Hematopoietic multipotent progenitor cell treated with erythropoietin and hydrocortisone succinate and interleukin-3 and kit ligand, for 17 days (in vitro differentiated cells): ENCODE measurements around the gene AGR2.
"Not testable (repeated sequence)": the region's sequence is repeated elsewhere in the genome, so short reads cannot be mapped to it uniquely, and the experiment has no call there.

Experiments
- DNase-seq: peaks from one replicate; pipeline ENCODE4 v3.0.0-alpha.2; 2015; ENCODE audit warnings: low spot score

AGR2 gene

DNA sequence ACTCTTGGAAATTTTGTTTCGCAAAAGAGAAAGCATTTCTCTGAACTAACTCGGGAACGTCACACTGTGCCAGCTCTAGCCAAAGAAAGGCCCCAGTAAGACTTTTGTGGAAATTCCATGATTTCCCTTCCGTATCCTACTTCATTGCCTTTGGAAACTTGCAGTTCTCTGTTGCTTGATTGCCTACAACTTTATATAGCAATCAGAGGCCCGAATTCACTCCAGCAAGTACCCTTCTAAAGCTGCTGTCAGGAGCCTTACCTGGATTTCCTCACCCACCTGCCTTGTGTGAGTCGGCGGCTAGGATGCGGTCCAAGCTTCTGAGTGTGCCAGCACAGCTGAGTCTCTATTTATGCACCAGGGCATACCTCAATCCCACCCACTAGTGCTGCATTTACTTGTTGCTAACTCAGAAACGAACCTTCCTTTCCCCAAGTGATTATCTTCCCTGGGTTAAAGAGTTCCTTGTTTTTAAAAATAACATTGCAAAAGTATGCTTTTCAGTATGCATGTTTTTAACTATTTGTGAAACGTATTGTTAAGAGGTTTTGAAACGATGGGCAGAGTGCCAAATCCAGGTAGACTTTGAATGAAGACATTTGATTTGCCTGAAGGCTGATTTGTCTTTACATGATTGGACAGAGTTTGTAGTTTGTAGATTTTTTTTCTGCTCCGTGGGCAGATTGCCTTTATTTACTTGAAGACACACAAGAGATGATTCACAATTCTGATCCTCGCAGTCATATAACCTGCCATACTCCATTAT is at the start of gene AGR2:
TSS of gene AGR2 (minus strand) at position 326 of the 766 bp plus-strand sequence. CDS start 3,203 bp downstream, outside the sequence.
- no peak for DNase-seq

DNA sequence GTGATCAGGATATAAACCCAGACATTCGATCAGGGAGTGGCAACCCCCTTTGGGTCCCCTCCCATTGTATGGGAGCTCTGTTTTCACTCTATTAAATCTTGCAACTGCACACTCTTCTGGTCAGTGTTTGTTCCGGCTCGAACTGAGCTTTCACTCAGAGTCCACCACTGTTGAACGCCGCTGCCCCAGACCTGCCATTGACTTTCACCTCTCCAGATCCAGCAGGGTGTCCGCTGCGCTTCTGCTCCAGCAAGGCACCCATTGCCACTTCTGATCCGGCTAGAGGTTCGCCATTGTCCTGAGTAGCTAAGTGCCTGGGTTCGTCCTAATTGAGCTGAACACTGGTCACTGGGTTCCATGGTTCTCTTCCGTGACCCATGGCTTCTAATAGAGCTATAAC is 48.4 kb upstream of the AGR2 start:
- not testable (repeated sequence) for DNase-seq

DNA sequence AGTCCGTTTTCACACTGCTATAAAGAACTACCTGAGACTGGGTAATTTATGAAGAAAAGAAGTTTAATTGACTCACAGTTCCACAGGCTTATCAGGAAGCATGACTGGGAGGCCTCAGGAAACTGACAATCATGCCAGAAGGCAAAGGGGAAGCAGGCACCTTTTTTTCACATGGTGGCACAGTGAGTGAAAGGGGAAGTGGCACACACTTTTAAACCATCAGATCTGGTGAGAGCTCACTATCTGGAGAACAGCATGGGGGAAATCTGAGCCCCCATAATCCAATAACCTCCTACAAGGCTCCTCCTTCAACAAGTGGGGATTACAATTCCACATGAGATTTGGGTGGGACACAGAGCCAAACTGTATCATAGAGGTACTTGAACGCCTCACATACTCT is 47.0 kb upstream of the AGR2 start:
- no peak for DNase-seq

DNA sequence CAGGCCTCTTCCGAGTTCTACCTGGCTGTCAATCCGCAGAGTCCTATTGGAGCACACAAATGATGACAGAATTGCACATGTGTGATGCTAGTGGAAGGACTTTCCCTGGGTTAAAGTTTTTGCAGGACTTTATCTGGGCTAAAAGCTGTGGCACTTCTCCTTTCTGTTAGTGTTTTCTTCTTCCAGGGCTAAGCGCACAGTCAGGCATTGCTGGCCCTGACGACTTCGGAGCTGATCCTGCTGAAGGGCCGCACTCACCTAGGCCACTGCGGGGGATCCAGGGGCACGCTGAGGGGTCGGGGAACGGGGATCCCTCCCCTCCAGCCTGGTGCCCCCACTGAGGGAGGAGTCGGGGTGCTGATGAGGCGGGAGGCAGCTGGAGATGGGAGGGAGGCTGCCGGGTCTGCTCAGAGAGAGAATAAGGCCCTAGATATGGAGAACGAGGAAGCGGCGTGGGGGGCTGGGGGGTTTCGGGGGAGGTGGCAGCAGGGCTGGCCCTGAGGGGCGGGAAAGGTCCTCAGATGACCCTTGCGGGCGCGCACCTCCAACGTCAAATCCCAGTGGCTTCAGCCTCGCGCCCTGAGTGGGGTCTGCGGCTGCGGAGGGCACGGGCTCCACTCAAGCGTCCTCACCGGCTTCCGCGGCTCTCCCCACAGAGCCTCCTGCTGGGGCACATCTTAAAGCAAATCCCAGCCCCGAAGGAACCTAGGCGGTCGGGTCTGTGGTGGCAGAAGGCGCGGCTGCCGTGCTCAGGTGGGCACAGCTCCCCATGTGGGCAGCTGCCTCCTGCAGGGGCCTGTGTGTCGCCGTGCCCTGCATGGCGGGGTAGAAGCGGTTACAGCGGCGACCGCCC is 46.0 kb upstream of the AGR2 start:
- no peak for DNase-seq

DNA sequence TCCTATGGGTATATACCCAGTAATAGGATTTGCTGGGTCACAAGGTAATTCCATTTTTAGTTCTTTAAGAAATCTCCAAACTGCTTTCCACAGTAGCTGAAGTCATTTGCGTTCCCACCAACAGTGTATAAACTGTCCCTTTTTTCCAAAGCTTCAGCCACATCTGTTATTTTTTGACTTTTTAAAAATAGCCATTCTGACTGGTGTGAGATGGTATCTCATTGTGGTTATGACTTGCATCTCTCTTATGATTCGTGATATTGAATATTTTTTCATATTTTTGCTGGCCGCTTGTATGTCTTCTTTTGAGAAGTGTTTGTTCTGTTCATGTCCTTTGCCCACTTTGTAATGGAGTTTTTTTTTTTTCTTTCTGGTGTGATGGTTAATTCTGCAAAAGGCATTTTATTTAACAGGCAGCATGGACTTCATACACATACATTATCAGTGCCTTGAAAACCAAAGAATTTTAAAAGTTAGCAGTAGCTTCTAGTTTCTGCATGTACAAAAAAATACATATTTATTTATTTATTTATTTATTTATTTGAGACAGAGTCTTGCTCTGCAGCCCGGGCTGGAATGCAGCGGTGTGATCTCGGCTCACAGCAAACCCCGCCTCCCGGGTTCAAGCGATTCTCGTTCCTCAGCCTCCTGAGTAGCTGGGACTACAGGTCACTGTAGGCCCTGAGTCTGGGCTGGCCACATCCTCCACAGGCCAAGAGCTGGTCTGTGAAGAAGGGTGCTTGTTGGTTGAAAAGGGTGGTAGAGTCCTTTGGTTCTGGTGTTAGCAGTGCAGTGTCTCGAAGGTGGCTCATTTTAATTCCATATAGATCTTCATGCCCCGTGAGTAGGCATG is 44.7 kb upstream of the AGR2 start:
- DNase-seq: no peak

DNA sequence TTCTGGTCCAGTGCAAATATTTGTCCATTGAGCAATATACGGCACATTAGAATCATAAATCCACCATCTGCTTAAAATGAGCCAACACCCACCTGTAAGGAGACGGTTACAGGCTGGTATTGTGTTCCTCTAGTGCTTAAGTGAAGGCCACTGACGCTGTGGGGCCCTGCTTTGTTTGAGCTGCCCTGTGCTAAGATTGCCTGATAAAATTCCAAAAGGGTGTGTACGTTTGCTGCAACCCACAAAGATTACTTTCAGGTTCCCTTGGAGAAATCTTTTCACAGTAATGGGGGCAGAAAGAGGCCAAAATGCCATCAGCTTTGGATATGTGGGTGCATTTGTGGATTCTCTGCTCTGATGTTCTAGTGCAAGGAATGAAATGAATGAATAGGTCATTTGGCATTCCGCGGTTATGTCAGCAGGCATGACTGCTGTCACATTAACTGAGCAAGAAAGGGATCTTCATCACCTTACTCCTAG is 42.6 kb upstream of the AGR2 start:
- DNase-seq: no peak

DNA sequence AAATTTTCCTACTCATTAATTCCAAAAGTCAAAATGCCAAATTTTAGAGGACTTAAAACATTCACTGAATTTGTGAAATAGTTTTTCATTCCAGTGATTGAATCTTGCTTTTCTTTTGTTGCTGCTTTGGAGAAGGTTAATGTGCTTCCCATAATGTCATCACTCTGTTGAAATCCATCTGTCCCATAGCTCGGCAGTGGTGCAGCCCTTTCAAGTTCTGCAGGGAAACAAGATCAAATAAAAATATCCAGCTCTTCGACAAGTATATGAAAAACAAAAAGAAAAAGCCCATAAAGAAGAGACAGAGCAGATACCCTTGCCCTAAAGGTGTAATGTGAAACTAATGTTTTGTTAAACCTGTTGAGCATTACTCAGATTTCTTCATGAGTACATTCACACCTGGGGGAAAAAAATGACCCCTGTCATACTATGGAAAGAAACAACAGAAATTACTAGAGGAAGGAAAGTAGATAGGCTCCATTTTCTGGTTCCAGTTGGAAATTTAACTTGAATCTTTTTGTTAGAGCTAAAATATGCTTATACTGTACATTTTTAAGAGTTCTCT is 41.9 kb upstream of the AGR2 start:
- no peak for DNase-seq

DNA sequence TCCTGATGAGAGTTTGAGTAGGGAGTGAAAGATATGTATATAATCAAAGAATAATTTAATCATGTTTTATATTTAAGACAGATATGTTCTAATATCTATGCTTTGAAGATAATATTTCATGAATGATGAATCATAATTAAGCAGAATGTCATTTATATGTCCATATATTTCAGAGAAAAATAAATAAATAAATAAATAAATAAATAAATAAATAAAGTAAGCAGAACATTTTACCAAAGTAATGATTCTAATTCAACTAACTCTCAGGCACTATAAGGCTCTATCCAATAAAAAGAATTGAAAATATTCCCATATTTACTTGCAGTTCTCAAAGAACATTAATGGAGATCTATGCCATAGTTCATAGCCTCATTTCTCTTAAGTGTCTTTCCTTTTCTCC is 40.9 kb upstream of the AGR2 start:
- DNase-seq: no peak

DNA sequence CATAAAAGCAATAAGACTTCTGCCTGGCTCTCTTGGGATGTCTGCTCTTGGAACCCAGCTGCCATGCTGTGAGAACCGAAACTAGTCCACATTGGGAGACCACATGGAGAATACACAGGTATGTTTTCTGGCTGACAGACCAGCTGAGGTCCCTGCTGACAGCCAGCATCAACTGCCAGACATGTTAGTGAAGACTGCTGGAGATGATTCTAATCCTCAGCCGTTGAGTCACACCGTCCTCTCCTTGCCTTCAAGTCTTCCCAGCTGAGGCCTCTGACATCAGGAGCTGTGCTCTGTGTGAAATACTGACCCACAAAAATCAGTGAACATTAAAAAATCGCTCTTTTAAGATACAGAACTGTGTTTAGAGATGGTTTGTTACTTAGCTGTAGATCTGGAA is 36.9 kb upstream of the AGR2 start:
- DNase-seq: no peak

DNA sequence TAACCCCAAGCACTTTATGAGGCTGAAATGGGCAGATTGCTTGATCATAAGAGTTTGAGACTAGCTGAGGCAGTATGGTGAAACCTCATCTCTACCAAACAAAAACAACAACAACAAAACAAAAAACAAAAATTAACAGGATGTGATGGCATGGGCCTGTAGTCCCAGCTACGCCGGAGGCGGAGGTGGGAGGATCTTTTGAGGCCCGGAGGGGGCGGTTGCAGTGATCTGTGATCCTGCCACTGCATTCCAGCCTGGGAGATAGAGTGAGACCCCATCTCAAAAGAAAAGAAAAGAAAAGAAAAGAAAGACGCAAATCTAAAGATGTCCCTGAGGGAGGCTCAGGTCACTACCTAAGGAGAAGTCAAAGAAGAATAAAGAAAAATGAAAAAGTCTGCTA is 35.3 kb upstream of the AGR2 start:
- no peak for DNase-seq

DNA sequence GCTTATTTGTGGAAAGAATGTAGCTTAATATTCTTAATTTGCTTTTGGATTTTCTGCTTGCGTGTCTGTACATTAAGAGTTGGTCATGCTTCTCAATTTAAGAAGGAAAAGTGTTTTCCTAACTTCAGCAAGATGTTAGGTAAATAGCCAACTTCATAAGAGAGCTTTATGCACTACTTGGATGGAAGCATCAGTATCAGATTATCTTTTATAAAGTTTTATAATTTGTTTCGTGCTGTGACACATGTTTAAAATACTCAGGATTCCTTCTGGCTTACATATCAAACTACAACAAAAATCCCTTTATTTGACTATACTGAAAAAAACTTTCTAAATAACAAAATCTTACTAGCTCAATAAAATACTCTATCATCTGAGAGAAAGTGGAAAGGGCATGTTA is 34.8 kb upstream of the AGR2 start:
- DNase-seq: no peak

DNA sequence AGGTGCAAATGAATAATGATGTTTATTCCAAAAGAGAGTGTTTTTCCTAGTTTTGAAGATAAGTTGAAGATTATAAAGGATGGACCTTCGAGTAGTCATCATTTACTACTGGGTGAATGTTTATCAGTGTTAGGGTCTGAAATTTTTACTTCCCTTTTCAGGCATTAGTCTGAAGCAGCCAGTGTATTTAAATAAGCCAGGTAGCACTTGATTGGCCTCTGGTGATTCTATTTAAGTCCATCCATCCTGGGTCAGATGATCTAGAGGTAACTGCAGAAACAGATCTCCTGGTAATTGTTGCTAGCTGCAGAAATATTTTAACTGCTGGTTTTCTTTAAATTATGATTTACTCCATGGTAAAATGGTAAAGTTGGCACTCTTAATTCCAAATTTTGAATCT is 34.1 kb upstream of the AGR2 start:
- no peak for DNase-seq

DNA sequence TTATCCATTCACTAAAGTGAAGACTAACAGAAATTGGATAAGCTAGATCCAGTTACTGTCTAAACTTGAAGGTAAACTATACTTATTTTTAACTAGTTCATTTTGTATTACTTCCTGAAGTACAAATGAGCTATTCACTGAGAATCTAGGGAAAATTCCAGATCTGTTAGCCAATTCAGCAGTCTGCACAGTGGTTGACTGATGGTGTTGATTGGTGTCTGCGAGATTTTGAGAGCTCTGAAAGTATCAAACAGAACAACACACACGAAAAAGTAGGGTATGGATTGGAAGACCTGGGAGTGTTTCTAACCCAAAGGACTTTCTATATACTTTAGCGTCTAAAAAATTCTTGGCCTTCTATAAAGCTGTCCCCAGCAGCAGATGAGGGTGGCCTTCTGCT is 33.6 kb upstream of the AGR2 start:
- no peak for DNase-seq

DNA sequence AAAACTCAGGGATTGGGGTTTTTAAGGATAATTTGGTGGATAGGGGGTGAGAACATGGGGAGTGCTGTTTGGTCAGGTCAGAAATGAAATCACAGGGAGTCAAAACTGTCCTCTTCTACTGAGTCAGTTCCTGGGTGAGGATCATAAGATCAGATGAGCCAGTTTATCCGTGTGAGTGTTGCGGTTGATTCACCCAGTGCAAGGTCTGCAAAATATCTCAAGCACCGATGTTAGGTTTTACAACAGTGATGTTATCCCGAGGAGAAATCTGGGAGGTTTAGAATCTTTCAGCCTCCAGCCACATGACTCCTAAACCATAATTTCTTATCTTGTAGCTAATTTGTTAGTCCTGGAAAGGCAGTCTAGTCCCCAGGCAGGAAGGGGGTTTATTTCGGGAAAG is 31.7 kb upstream of the AGR2 start:
- DNase-seq: no peak

DNA sequence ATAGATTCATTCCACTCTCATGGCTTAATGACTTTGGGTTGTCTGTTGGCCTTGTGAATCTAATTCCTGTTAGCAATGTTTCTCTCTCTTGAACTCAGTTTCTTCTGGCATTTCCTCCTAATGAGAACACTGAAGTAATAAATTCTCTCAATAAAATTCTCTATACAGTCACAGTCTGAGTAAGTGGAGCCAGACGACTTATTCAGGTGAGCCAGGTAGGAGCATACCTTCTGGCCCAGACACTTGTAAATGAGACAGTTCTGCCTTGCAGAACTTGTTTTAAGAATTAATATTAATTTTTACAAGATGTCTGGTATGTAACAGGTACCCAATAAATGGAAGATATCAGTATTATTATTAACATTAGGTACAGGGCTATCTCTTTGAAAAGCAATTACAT is 28.6 kb upstream of the AGR2 start:
- no peak for DNase-seq

DNA sequence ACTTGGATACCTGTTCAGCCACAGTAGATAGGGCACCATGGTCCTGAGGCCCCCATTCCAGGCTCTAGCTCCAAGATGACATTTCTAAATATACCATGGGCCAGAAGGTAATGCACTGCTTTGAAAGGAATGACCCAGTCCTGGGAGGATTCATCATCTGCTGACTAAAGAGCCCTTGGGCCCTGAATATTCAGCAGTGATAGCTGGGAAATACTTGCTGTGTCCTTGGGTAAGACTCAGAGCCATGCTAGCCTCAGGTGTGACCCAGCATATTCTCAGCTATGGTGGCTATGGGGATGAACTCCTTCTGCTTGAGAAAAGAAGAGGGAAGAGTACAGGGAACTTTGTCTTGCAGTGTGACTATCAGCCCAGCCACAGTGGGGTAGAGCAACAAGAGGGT is 21.3 kb upstream of the AGR2 start:
- DNase-seq: no peak

DNA sequence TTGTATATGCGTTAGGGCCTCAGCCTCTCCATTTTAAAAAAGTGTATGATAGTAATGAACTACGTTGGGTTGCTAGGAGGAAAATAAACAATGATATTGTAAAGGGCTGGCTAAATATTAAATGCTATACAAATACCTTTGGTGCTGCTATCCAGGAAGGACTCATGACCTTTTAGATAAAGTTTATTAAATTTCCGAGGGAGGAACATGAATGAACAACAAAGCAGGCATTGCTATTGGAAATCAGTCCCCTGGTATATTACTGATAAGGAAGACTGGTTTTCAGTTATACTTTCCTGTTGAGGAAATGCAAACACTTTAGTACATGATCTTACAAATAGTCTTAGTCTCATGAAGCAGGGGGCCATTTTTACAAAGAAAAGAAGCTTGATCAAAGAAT is 17.2 kb upstream of the AGR2 start:
- DNase-seq: no peak

DNA sequence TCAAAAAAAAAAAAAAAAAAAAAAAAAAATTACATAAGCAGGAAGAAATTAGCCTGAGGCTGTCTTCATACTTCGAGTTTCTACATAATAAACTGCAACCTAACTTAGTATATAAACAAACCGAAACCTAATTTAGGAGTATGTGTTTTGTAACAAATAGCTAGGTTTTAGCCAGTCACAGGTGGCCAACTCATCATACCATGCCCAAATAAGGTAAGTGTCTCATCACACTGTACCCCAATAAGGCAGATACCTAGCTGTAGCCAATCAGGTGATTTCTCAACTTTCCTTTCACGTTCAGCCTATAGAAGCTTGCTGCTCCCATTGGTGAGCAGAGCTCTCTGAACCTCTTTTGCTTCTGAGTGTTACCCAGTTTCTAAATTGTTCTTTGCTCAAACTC is 13.9 kb upstream of the AGR2 start:
- DNase-seq: no peak

DNA sequence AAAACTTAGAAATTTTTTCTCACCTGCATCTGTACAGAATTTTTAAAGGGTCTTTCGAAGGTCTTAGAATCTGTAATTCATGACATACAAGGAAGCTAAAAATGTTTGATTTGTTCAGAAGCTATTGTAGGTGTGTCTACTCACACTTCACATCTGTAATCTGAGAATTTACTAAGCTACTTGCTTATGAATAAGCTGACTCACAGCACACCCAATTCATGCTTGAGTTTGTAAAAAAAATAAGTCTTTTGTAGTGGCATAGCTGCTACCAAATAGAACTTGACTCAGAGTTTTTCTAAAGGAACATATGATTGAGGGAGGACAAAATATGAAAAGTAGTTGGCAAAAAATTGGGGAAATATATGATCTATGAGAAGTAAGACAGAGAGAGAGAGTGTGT is 12.7 kb upstream of the AGR2 start:
- DNase-seq: no peak

DNA sequence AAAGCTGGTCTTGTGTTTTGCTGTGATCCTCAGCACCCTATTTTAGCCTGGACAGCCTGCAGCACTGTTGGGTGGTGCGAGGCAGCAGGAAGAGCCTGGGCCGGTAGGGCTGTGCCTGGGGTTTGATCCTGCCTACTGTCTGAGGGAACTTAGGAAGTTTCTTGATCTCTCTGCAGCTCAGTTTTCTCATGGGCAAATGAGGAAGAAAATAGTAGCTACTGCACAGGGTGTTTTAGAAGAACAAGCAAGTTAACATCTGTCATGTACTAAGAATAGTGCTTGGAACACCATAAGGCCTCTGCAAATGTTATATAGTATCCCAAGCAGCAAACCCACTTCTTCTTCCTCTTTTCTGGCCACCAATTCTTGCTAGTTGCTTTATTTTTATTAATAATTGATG is 12.0 kb upstream of the AGR2 start:
- no peak for DNase-seq

DNA sequence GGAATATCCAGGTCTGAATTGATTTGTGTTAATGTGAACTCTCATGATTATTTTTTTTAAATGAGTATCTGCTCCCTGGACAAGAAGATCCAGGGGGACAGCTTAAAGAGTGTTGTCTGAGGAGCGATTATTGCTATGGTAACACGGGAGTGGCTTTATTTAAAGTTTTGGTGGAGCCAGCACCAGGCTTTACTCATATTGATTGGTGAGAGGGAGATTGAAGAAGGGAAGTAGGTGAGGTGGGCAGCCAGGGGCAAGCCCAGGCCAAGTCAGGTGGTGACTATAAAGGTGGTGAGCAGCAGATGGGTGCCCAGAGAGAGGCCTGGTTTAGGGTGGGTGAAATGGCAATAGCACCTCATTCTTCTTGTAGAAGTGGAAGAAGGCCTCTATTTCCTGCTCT is 10.2 kb upstream of the AGR2 start:
- no peak for DNase-seq

DNA sequence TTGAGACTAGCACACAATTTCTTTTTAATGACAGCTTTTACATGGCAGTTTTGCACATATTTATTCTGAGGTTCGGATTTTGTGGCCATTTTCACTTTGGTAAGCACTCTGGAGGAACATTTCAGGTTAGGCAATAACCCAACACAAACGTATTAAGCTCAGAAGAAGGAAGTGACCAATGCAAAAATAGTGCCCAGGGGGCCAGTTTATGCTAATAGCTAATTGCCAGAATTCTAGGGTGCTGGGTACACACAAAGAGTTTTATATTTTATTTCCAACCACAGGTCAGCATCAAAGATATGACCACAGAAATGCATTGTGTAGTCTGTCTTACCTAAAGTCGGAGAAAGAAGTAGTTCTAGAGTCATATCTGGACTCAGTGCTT is 8.4 kb upstream of the AGR2 start:
- no peak for DNase-seq
